Osteocyte (in vitro differentiated cells): ENCODE results near the gene HPX. TPM values are rescaled to one million over a fixed set of nuclear protein-coding genes. Genes with fewer than 3 reads are reported as not detected.

Experiments
- DNase-seq: peaks from one replicate; pipeline ENCODE4 v3.0.0; 2021; ENCODE audit warnings: mixed read lengths; ENCODE audit not compliant: unreplicated experiment; ENCODE audit errors: extremely low spot score
- H3K27ac Mint-ChIP-seq: one replicate; pipeline ENCODE4 v1.8.0; 2021; ENCODE audit warnings: mild to moderate bottlenecking, mixed read lengths; ENCODE audit not compliant: unreplicated experiment
- H3K27me3 Mint-ChIP-seq: one replicate; pipeline ENCODE4 v1.8.0; 2021; ENCODE audit warnings: mixed read lengths; ENCODE audit not compliant: unreplicated experiment
- H3K36me3 Mint-ChIP-seq: one replicate; pipeline ENCODE4 v1.8.0; 2021; ENCODE audit warnings: mixed read lengths; ENCODE audit not compliant: unreplicated experiment
- H3K4me1 Mint-ChIP-seq: one replicate; pipeline ENCODE4 v1.8.0; 2021; ENCODE audit warnings: mixed read lengths; ENCODE audit not compliant: unreplicated experiment
- H3K4me3 Mint-ChIP-seq: one replicate; pipeline ENCODE4 v1.8.0; 2021; ENCODE audit warnings: mild to moderate bottlenecking, moderate library complexity, mixed read lengths; ENCODE audit not compliant: unreplicated experiment
- H3K9me3 Mint-ChIP-seq: one replicate; pipeline ENCODE4 v1.8.0; 2021; ENCODE audit warnings: mixed read lengths; ENCODE audit not compliant: unreplicated experiment
- long read RNA-seq: library from polyadenylated mRNA; unstranded; transcript quantifications from one replicate; pipeline ENCODE4 v2.0.0, GENCODE V29; 2021
- total RNA-seq: library from RNA; stranded (reverse); gene quantifications from 2 replicates; pipeline ENCODE4 v1.2.1, GENCODE V29; 2021
- TF ChIP-seq, protein P1 (sequence below): fragments of 200-600 bp; sonication (generic); IDR thresholded peaks from 2 replicates; pipeline ENCODE4 v1.5.0; 2021; ENCODE audit warnings: antibody characterized with exemption, mild to moderate bottlenecking, moderate library complexity

The HPX gene
- 1.4 and 1.9 TPM in 2 replicates for total RNA-seq
- long read RNA-seq, result 0 reads

DNA sequence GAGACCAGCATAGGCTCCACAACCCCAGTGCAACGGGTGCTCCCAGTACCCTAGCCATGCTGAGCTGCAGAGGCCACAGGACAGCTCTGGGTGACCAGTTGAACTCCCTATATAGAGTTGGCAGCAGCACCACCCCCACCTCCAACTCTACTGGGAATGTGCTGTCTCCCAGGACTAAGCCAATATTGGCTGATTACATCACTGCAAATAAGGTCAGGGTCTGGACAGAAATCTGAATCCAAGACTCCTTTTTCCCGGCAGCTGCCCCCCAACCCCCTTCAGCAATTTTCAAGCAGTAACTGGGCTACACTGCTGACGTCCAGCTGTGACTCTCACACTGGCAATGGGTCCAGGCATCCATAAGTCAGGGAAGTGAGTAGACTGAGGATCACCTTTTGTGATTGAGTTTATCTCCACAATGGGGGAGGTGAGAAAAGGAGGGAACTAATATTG lies at the start of gene HPX:
Gene HPX, minus strand, starts transcription at position 82 of the 453 bp plus-strand sequence. Its CDS starts 24 bp downstream, at position 58.
- DNase-seq, result no peak
- no peak within 1 kb of the TSS for H3K4me3 Mint-ChIP-seq
- no peaks in the 10 kb centered on the region for H3K36me3 Mint-ChIP-seq
- no peaks in the 10 kb centered on the region for H3K27me3 Mint-ChIP-seq
- TF ChIP-seq, protein P1, sequence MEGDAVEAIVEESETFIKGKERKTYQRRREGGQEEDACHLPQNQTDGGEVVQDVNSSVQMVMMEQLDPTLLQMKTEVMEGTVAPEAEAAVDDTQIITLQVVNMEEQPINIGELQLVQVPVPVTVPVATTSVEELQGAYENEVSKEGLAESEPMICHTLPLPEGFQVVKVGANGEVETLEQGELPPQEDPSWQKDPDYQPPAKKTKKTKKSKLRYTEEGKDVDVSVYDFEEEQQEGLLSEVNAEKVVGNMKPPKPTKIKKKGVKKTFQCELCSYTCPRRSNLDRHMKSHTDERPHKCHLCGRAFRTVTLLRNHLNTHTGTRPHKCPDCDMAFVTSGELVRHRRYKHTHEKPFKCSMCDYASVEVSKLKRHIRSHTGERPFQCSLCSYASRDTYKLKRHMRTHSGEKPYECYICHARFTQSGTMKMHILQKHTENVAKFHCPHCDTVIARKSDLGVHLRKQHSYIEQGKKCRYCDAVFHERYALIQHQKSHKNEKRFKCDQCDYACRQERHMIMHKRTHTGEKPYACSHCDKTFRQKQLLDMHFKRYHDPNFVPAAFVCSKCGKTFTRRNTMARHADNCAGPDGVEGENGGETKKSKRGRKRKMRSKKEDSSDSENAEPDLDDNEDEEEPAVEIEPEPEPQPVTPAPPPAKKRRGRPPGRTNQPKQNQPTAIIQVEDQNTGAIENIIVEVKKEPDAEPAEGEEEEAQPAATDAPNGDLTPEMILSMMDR, result no peak
- H3K4me1 Mint-ChIP-seq, result no peaks in the 10 kb centered on the region
- H3K27ac Mint-ChIP-seq, result no peak within 1 kb of the TSS
- no peaks in the 10 kb centered on the region for H3K9me3 Mint-ChIP-seq

- DNase-seq, result no peak
- H3K4me3 Mint-ChIP-seq, result no peak overlapping the region
- no peak overlapping the region for H3K27ac Mint-ChIP-seq
- H3K9me3 Mint-ChIP-seq, result no peaks in the 10 kb centered on the region
- no peaks in the 10 kb centered on the region for H3K27me3 Mint-ChIP-seq
- TF ChIP-seq, protein P1, result no peak
- H3K36me3 Mint-ChIP-seq, result peaks cover 10% of the 10 kb centered on the region
- H3K4me1 Mint-ChIP-seq, result no peaks in the 10 kb centered on the region
Observed at GRCh38 chr11:6489306-6489705, 48.5 kb upstream of the HPX start.

- Mint-ChIP-seq H3K4me3 (no peak overlapping the region), H3K27ac (no peak overlapping the region), H3K4me1 (no peaks in the 10 kb centered on the region), H3K27me3 (no peaks in the 10 kb centered on the region), H3K9me3 (no peaks in the 10 kb centered on the region), H3K36me3 (peaks cover 10% of the 10 kb centered on the region)
- DNase-seq, result no peak
- TF ChIP-seq, protein P1, result no peak
Observed at GRCh38 chr11:6488821-6489220, 48.0 kb upstream of the HPX start.

- TF ChIP-seq, protein P1, result no peak
- Mint-ChIP-seq H3K27ac (no peak overlapping the region), H3K36me3 (peaks cover 10% of the 10 kb centered on the region), H3K27me3 (no peaks in the 10 kb centered on the region), H3K9me3 (no peaks in the 10 kb centered on the region), H3K4me3 (no peak overlapping the region), H3K4me1 (peaks cover 3% of the 10 kb centered on the region)
- no peak for DNase-seq
Observed at GRCh38 chr11:6488342-6488741, 47.6 kb upstream of the HPX start.

DNA sequence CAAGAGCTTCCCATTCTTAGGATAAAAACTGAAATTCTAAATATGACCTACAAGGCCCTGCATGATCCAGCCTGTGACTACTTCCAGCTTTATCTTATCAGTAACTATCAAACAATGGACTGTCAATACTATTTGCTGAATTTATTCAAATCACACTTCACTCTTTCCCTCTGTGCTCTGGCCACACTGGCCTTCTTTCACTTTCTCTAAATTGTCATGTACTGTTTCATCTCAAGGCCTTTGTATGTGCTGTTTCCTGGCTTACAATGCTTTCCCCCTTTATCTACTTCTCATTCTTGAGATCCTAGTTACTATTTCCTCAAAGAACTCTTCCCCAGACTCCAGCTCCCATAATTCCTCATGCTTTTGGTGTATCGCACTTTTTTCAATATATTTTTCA lies 46.2 kb upstream of the HPX start:
- DNase-seq, result no peak
- no peaks in the 10 kb centered on the region for H3K27me3 Mint-ChIP-seq
- H3K4me1 Mint-ChIP-seq, result peaks cover 14% of the 10 kb centered on the region
- TF ChIP-seq, protein P1, result no peak
- H3K27ac Mint-ChIP-seq, result no peak overlapping the region
- no peaks in the 10 kb centered on the region for H3K9me3 Mint-ChIP-seq
- H3K4me3 Mint-ChIP-seq, result no peak overlapping the region
- peaks cover 21% of the 10 kb centered on the region for H3K36me3 Mint-ChIP-seq
